K562 (cell line): ENCODE measurements around the gene METTL15.

Experiments
- CTCF ChIP-seq, 3 experiments: IDR thresholded peaks in 2 of 3; conservative IDR thresholded peaks in 1 of 3; 2 replicates each; pipeline ENCODE4 v1.5.1; 2011 to 2012; ENCODE audit warnings: low read length in 3 of 3, mild to moderate bottlenecking in 3 of 3, control low read depth in 2 of 3, improper control_type of control experiment in 1 of 3, inconsistent platforms in 1 of 3, low read depth in 1 of 3, mixed read lengths in 1 of 3, moderate library complexity in 1 of 3; ENCODE audit not compliant: insufficient read depth in 2 of 3
- MXI1 ChIP-seq: IDR thresholded peaks from 2 replicates; pipeline ENCODE4 v1.6.1; 2011; ENCODE audit warnings: low read depth, mild to moderate bottlenecking, improper control_type of control experiment, low read length
- REST ChIP-seq, 2 experiments: fragments of 450-650 bp; formaldehyde crosslinking in 1 of 2; IDR thresholded peaks; 2 replicates each; pipeline versions ENCODE4 v1.4.0 to v1.6.1; 2014 to 2020; ENCODE audit warnings: mild to moderate bottlenecking in 2 of 2, borderline replicate concordance in 1 of 2, low read depth in 1 of 2
- ZBTB40 ChIP-seq, 2 experiments: fragments of 450-650 bp in 1 of 2; sonication (generic) in 1 of 2; formaldehyde crosslinking in 1 of 2; IDR thresholded peaks; 2 replicates each; pipeline versions ENCODE4 v1.7.1 to v1.9.0; 2016 to 2022; ENCODE audit warnings: inconsistent platforms in 1 of 2, mild to moderate bottlenecking in 1 of 2, missing genetic modification reagents in 1 of 2

- TF ChIP-seq ZBTB40 (IDR thresholded peaks at IDR 0.05), result no peak
- no peak for TF ChIP-seq ZBTB40 (CRISPR knock-in tag; IDR thresholded peaks at IDR 0.05)
- TF ChIP-seq CTCF (IDR thresholded peaks at IDR 0.05 in 2 of 3, conservative IDR thresholded peaks at IDR 0.05 in 1 of 3; ENCODE audit: insufficient read depth in 2 of 3, low read depth in 1 of 3, low read length in 3 of 3), result no peak
- no peak for TF ChIP-seq MXI1
- TF ChIP-seq REST (IDR thresholded peaks at IDR 0.05; ENCODE audit: borderline replicate concordance), result no peak
- no peak for TF ChIP-seq REST (CRISPR knock-in tag; IDR thresholded peaks at IDR 0.05; ENCODE audit: low read depth)
These were observed 9.9 kb upstream of the METTL15 start for GRCh38 chr11:28098257-28098656.
